ENCODE measurements around the gene CLASP1. TPM values are rescaled to one million over a fixed set of nuclear protein-coding genes. Genes with fewer than 3 reads are reported as not detected.

The CLASP1 gene
- total and polyA plus RNA-seq, 11 donors, result 16.0 to 84.5 (median 60.2) TPM

- Histone ChIP-seq H3K9me3 (no peaks in the 10 kb centered on the region), H3K4me1 (peaks cover 0 to 64% (median 36%) of the 10 kb centered on the region in 12 donors), H3K27ac (peak overlapping the region in 2 of 12 donors; percentile 4 to 9), H3K36me3 (peaks cover 0 to 57% (median 31%) of the 10 kb centered on the region in 9 donors), H3K27me3 (no peaks in the 10 kb centered on the region), H3K4me3 (no peak overlapping the region)
- DNase-seq (no peak), ATAC-seq (no peak)
- intact Hi-C loops (cut with DNase I), result loop anchor here in 3 of 10 donors (5.0 kb wide), 3 partner anchors 50 to 210 kb away; partner anchors contain the start of gene NIFK (in 1 of the 3)
- 64 to 75% (median 66%) methylated on average over 3 of the region's 3 CpGs for WGBS, 4 donors
- TF ChIP-seq POLR2A (IDR thresholded peaks at IDR 0.05), result no peak
- TF ChIP-seq, protein P1, sequence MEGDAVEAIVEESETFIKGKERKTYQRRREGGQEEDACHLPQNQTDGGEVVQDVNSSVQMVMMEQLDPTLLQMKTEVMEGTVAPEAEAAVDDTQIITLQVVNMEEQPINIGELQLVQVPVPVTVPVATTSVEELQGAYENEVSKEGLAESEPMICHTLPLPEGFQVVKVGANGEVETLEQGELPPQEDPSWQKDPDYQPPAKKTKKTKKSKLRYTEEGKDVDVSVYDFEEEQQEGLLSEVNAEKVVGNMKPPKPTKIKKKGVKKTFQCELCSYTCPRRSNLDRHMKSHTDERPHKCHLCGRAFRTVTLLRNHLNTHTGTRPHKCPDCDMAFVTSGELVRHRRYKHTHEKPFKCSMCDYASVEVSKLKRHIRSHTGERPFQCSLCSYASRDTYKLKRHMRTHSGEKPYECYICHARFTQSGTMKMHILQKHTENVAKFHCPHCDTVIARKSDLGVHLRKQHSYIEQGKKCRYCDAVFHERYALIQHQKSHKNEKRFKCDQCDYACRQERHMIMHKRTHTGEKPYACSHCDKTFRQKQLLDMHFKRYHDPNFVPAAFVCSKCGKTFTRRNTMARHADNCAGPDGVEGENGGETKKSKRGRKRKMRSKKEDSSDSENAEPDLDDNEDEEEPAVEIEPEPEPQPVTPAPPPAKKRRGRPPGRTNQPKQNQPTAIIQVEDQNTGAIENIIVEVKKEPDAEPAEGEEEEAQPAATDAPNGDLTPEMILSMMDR (IDR thresholded peaks at IDR 0.05), result no peak
These were observed 122.1 kb downstream of the CLASP1 start for GRCh38 chr2:121527009-121527682.

DNA sequence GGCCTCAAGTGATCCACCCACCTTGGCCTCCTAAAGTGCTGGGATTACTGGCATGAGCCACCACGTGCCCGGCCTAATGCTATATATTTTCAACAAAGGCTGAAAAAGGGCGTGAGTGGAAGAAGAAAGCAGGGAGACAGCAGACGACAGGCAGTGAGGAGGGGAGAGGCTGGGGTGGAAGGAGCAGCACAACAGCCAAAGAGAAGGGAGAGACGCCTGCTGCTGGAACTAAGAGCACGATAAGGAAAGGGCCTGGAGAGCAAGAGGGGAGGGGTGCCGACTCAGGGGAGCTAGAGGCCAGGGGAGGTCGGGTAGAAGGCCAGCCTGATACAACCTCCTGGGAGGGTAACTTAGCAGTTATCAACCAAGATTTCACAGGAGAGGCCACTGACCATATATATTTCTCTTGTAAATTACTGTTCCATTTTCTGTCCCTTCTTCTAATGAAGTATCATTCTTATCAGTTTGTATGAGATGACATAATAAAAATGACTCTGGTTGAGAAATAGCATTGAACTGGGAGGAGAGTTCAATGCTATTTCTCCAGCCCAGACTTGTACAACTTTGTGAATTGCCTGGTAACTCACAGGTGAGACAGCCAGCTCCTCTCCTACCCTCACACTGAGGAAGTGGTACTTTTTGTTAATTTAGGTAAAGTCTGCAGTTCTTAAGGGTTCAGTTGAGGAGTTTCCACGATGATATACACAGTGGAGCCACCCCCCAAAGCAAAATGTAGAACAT lies 124.4 kb downstream of the CLASP1 start:
- Histone ChIP-seq H3K27ac (peak overlapping the region in 6 of 12 donors; percentile 6 to 36 (median 18)), H3K27me3 (no peaks in the 10 kb centered on the region), H3K36me3 (peaks cover 0 to 77% (median 54%) of the 10 kb centered on the region in 9 donors), H3K4me3 (no peak overlapping the region), H3K9me3 (no peaks in the 10 kb centered on the region), H3K4me1 (peaks cover 0 to 66% (median 36%) of the 10 kb centered on the region in 12 donors)
- peak in 2 of 5 donors; percentile 46 to 49 for DNase-seq
- 37 to 46% (median 41%) methylated on average over 9 of the region's 9 CpGs for WGBS, 4 donors
- intact Hi-C loops (cut with DNase I), result loop anchor here in 5 of 10 donors (5.0 kb wide), 5 partner anchors 48 to 212 kb away; partner anchors contain the start of gene NIFK (in 1 of the 5)
- TF ChIP-seq, protein P1 (IDR thresholded peaks at IDR 0.05), result no peak
- TF ChIP-seq POLR2A (IDR thresholded peaks at IDR 0.05), result no peak
- ATAC-seq, result peak in 3 of 4 donors; percentile 46 to 78 (median 73)

GRCh38 chr2:121521359-121521758 lies 127.9 kb downstream of the CLASP1 start:
- intact Hi-C loops (cut with DNase I), result loop anchor here in 2 of 10 donors (5.0 kb wide), 2 partner anchors 114 to 119 kb away; no protein-coding TSS in a partner anchor
- H3K4me3 ChIP-seq, result no peak overlapping the region
- H3K4me1 ChIP-seq, result peaks cover 0 to 39% (median 16%) of the 10 kb centered on the region in 12 donors
- no peak overlapping the region for H3K27ac ChIP-seq
- H3K9me3 ChIP-seq, result no peaks in the 10 kb centered on the region
- TF ChIP-seq, protein P1 (IDR thresholded peaks at IDR 0.05), result no peak
- TF ChIP-seq POLR2A (IDR thresholded peaks at IDR 0.05), result no peak
- peaks cover 0 to 88% (median 70%) of the 10 kb centered on the region in 9 donors for H3K36me3 ChIP-seq
- DNase-seq (no peak), ATAC-seq (no peak)
- H3K27me3 ChIP-seq, result no peaks in the 10 kb centered on the region
- WGBS, 4 donors, result 85 to 93% (median 89%) methylated on average over 10 of the region's 10 CpGs

DNA sequence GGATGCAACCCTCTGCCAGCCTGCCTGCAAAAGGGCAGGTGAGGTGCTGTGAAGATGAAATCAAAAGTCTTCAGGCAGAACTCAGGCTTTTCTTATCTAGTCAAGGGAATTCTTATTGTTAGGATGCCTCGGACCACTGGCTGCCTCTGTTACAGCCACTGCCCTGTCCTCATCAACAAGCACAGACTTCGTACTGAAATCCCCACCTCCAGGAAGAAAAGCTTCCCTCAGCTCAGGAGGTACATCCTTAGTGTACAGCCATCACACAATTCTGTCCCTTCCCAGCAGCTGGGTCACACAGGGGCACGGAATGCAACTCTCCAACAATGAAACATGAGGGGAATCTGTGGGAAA lies 128.6 kb downstream of the CLASP1 start:
- no peak for ATAC-seq
- Histone ChIP-seq H3K9me3 (no peaks in the 10 kb centered on the region), H3K4me3 (no peak overlapping the region), H3K4me1 (peaks cover 0 to 33% (median 11%) of the 10 kb centered on the region in 12 donors), H3K27me3 (no peaks in the 10 kb centered on the region), H3K27ac (no peak overlapping the region), H3K36me3 (peaks cover 0 to 92% (median 73%) of the 10 kb centered on the region in 9 donors)
- DNase-seq, result no peak
- intact Hi-C loops (cut with DNase I), result loop anchor here in 2 of 10 donors (5.0 kb wide), 2 partner anchors 113 to 118 kb away; no protein-coding TSS in a partner anchor
- 71 to 78% (median 75%) methylated on average over 3 of the region's 3 CpGs for WGBS, 4 donors
- TF ChIP-seq, protein P1 (IDR thresholded peaks at IDR 0.05), result no peak
- no peak for TF ChIP-seq POLR2A (IDR thresholded peaks at IDR 0.05)

All from heart left ventricle (tissue), 16 donors.